NB4 (cell line): Measurements from ENCODE around the gene ARIH2.

Experiments used
- POLR2A ChIP-seq: IDR thresholded peaks from 2 replicates; pipeline ENCODE4 v1.6.1; 2011; ENCODE audit warnings: mild to moderate bottlenecking; ENCODE audit not compliant: insufficient read length; ENCODE audit errors: extremely low read depth
- TF ChIP-seq, protein P1 (sequence below): IDR thresholded peaks from one replicate; pipeline ENCODE4 v1.5.1; 2012; ENCODE audit warnings: low read depth, low read length

DNA sequence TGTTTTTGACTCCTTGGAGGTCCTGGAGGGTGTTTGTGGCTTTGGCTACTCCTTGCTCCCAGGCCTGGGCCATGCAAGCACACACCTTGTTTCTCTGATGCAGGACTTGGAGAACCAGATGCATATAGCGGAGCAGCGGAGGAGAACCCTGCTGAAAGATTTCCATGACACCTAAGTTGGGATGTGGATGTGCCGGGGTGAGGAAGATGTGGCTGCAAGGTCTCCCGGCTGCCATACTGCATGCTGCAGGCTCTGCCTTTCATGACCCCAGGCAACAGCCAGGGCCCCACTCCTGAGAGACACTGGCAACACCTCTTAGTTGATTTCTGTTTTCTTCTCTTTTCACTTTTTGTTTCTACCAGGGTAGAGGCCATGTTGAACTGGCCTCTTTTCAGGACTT, 64.5 kb downstream of the ARIH2 start:
- no peak for TF ChIP-seq POLR2A
- TF ChIP-seq, protein P1, sequence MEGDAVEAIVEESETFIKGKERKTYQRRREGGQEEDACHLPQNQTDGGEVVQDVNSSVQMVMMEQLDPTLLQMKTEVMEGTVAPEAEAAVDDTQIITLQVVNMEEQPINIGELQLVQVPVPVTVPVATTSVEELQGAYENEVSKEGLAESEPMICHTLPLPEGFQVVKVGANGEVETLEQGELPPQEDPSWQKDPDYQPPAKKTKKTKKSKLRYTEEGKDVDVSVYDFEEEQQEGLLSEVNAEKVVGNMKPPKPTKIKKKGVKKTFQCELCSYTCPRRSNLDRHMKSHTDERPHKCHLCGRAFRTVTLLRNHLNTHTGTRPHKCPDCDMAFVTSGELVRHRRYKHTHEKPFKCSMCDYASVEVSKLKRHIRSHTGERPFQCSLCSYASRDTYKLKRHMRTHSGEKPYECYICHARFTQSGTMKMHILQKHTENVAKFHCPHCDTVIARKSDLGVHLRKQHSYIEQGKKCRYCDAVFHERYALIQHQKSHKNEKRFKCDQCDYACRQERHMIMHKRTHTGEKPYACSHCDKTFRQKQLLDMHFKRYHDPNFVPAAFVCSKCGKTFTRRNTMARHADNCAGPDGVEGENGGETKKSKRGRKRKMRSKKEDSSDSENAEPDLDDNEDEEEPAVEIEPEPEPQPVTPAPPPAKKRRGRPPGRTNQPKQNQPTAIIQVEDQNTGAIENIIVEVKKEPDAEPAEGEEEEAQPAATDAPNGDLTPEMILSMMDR: no peak
